Measurements from ENCODE around the gene HEATR5A.

HEATR5A gene

GRCh38 chr14:31426663-31427062 lies 6.3 kb upstream of the HEATR5A start:
- no peak for DNase-seq (ENCODE audit: low read depth)

- DNase-seq (ENCODE audit: low read depth) = no peak
These were observed 5.6 kb upstream of the HEATR5A start for GRCh38 chr14:31425905-31426304.

GRCh38 chr14:31421200-31421599 lies 850 bp upstream of the HEATR5A start:
- DNase-seq (ENCODE audit: low read depth) = no peak

GRCh38 chr14:31419967-31420318 lies 407 bp downstream of the HEATR5A start:
- DNase-seq (ENCODE audit: low read depth) = no peak

GRCh38 chr14:31419179-31419966 lies 977 bp downstream of the HEATR5A start:
- no peak for DNase-seq (ENCODE audit: low read depth)

- DNase-seq (ENCODE audit: low read depth) = no peak
These were observed 1.9 kb downstream of the HEATR5A start for GRCh38 chr14:31418440-31418839.

- DNase-seq (ENCODE audit: low read depth) = no peak
These were observed 6.0 kb downstream of the HEATR5A start for GRCh38 chr14:31414190-31414833.

- DNase-seq (ENCODE audit: low read depth) = no peak
These were observed 9.1 kb downstream of the HEATR5A start for GRCh38 chr14:31411218-31411727.

- DNase-seq (ENCODE audit: low read depth) = no peak
These were observed 10.2 kb downstream of the HEATR5A start for GRCh38 chr14:31410048-31410650.

- no peak for DNase-seq (ENCODE audit: low read depth)
These were observed 11.9 kb downstream of the HEATR5A start for GRCh38 chr14:31408421-31408820.

- DNase-seq (ENCODE audit: low read depth) = no peak
These were observed 14.6 kb downstream of the HEATR5A start for GRCh38 chr14:31405599-31406232.

- DNase-seq (ENCODE audit: low read depth) = no peak
These were observed 15.2 kb downstream of the HEATR5A start for GRCh38 chr14:31405106-31405505.

- DNase-seq (ENCODE audit: low read depth) = no peak
These were observed 16.6 kb downstream of the HEATR5A start for GRCh38 chr14:31403707-31404106.

- DNase-seq (ENCODE audit: low read depth) = no peak
These were observed 17.4 kb downstream of the HEATR5A start for GRCh38 chr14:31402764-31403439.

GRCh38 chr14:31401369-31401932 lies 18.9 kb downstream of the HEATR5A start:
- no peak for DNase-seq (ENCODE audit: low read depth)

- no peak for DNase-seq (ENCODE audit: low read depth)
These were observed 20.2 kb downstream of the HEATR5A start for GRCh38 chr14:31400031-31400638.

GRCh38 chr14:31395572-31396205 lies 24.7 kb downstream of the HEATR5A start:
- DNase-seq (ENCODE audit: low read depth) = no peak

GRCh38 chr14:31395119-31395518 lies 25.2 kb downstream of the HEATR5A start:
- no peak for DNase-seq (ENCODE audit: low read depth)

- DNase-seq (ENCODE audit: low read depth) = no peak
These were observed 28.3 kb downstream of the HEATR5A start for GRCh38 chr14:31391977-31392503.

- DNase-seq (ENCODE audit: low read depth) = no peak
These were observed 28.9 kb downstream of the HEATR5A start for GRCh38 chr14:31391473-31391872.

- no peak for DNase-seq (ENCODE audit: low read depth)
These were observed 30.4 kb downstream of the HEATR5A start for GRCh38 chr14:31389946-31390345.
